K562 (cell line): ENCODE results near the gene MYBPC3. TPM values are rescaled to one million over a fixed set of nuclear protein-coding genes. Genes with fewer than 3 reads are reported as not detected.

Experiments
- AFF4 ChIP-seq: sonication (generic); formaldehyde crosslinking; IDR thresholded peaks from 2 replicates; pipeline ENCODE4 v1.8.0; 2023; ENCODE audit warnings: mild to moderate bottlenecking, missing genetic modification reagents
- CBX3 ChIP-seq, 2 experiments: IDR thresholded peaks; 1 replicate in 1 of 2; 2 replicates in 1 of 2; pipeline ENCODE4 v1.6.1; 2012; ENCODE audit warnings: inconsistent platforms in 2 of 2, low read length in 2 of 2, borderline replicate concordance in 1 of 2, control low read depth in 1 of 2
- CHD4 ChIP-seq: fragments of 200-600 bp; sonication (generic); IDR thresholded peaks from 3 replicates; pipeline ENCODE4 v1.6.1; 2012; ENCODE audit warnings: low read depth, mild to moderate bottlenecking, mixed read lengths, low read length, inconsistent platforms; ENCODE audit not compliant: insufficient read depth, insufficient replicate concordance, poor library complexity, severe bottlenecking
- HNRNPLL ChIP-seq: fragments of 200-400 bp; formaldehyde crosslinking; IDR thresholded peaks from 2 replicates; pipeline ENCODE4 v1.6.1; 2017; ENCODE audit warnings: low read length, low read depth, mild to moderate bottlenecking; ENCODE audit not compliant: poor library complexity, severe bottlenecking
- HOXB6 ChIP-seq: fragments of 250-450 bp; sonication (Bioruptor Pico); IDR thresholded peaks from 2 replicates; pipeline ENCODE4 v1.5.1; 2022; ENCODE audit warnings: mild to moderate bottlenecking, borderline replicate concordance
- KDM4B ChIP-seq, 2 experiments: fragments of 450-650 bp in 1 of 2; sonication (generic) in 1 of 2; IDR thresholded peaks; 2 replicates each; pipeline ENCODE4 v1.6.1; 2016 to 2017; ENCODE audit warnings: borderline replicate concordance in 2 of 2, antibody characterized with exemption in 1 of 2, low read depth in 1 of 2, mild to moderate bottlenecking in 1 of 2
- KLF1 ChIP-seq: fragments of 450-650 bp; IDR thresholded peaks from 2 replicates; pipeline ENCODE4 v1.6.1; 2016; ENCODE audit warnings: missing genetic modification characterization, missing compliant biosample characterization
- KLF10 ChIP-seq: fragments of 250-450 bp; sonication (Bioruptor Pico); IDR thresholded peaks from 2 replicates; pipeline ENCODE4 v1.6.1; 2021; ENCODE audit warnings: matching md5 sums
- MTA3 ChIP-seq: fragments of 450-650 bp; formaldehyde crosslinking; IDR thresholded peaks from 2 replicates; pipeline ENCODE4 v1.6.1; 2017; ENCODE audit warnings: mild to moderate bottlenecking, borderline replicate concordance
- NKRF ChIP-seq: fragments of 450-650 bp; IDR thresholded peaks from 2 replicates; pipeline ENCODE4 v1.6.1; 2016; ENCODE audit warnings: borderline replicate concordance
- NR0B1 ChIP-seq: fragments of 450-650 bp; IDR thresholded peaks from one replicate; pipeline ENCODE4 v1.6.1; 2018; ENCODE audit warnings: mild to moderate bottlenecking, moderate library complexity; ENCODE audit not compliant: partially characterized antibody
- RUNX1 ChIP-seq: sonication (generic); IDR thresholded peaks from 2 replicates; pipeline ENCODE4 v1.6.1; 2016; ENCODE audit warnings: antibody characterized with exemption, low read depth
- SAP30 ChIP-seq: fragments of 200-600 bp; sonication (generic); IDR thresholded peaks from 2 replicates; pipeline ENCODE4 v1.6.1; 2012; ENCODE audit warnings: borderline replicate concordance, low read depth, mild to moderate bottlenecking, moderate library complexity, low read length, control low read depth, inconsistent platforms; ENCODE audit not compliant: insufficient read depth, poor library complexity, severe bottlenecking
- SNAPC5 ChIP-seq: fragments of 250-450 bp; sonication (Bioruptor Pico); IDR thresholded peaks from 2 replicates; pipeline ENCODE4 v1.8.0; 2021; ENCODE audit warnings: moderate library complexity, mild to moderate bottlenecking, inconsistent platforms
- TEAD2 ChIP-seq: fragments of 450-650 bp; IDR thresholded peaks from 2 replicates; pipeline ENCODE4 v1.6.1; 2016; ENCODE audit warnings: missing genetic modification characterization, control low read depth, missing compliant biosample characterization
- THRA ChIP-seq: fragments of 450-650 bp; IDR thresholded peaks from 2 replicates; pipeline ENCODE4 v1.6.1; 2017; ENCODE audit warnings: mild to moderate bottlenecking, moderate library complexity
- ZNF263 ChIP-seq: sonication (generic); formaldehyde crosslinking; IDR thresholded peaks from 2 replicates; pipeline ENCODE4 v1.8.0; 2022; ENCODE audit warnings: mild to moderate bottlenecking, missing genetic modification reagents, borderline replicate concordance
- polyA plus RNA-seq, 8 experiments: library from polyadenylated mRNA; depleted of rRNA in 4 of 8; stranded (reverse) in 5 of 8; unstranded in 3 of 8; fragments of >200 nt; fragmentation: Nextera tagmentation in 2 of 8; fragmentation: Illumina TruSeq in 1 of 8; extraction: Ambion mirVana in 2 of 8; extraction: Trizol in 1 of 8; gene quantifications; 2 replicates each; pipeline versions ENCODE4 v1.2.1 to v1.2.3, GENCODE V29; 2011 to 2014; ENCODE audit warnings: inconsistent platforms in 1 of 8, missing spikeins in 1 of 8
- total RNA-seq, 7 experiments: library from RNA; depleted of rRNA in 6 of 7; stranded (reverse); fragments of >200 nt in 6 of 7; fragmentation: Illumina TruSeq in 2 of 7; extraction: Trizol in 2 of 7; gene quantifications; 2 replicates each; pipeline versions ENCODE4 v1.2.1 to v1.2.3, GENCODE V29; 2011 to 2021; ENCODE audit warnings: low replicate concordance in 1 of 7

MYBPC3 gene
- total and polyA plus RNA-seq, 9 of the 15 experiments (the other 6 are each of a cell fraction or from before 2014, with no cell fraction given) = 0.01 TPM; not detected in 8

GRCh38 chr11:47393163-47394049 is 40.9 kb upstream of the MYBPC3 start (continued):
- no peak for TF ChIP-seq AFF4 (CRISPR knock-in tag)
- no peak for TF ChIP-seq TEAD2 (tag)
- no peak for TF ChIP-seq KLF10 (CRISPR knock-in tag)
- no peak for TF ChIP-seq CBX3 (IDR thresholded peaks at IDR 0.05; ENCODE audit: borderline replicate concordance in 1 of 2, low read length in 2 of 2)
- TF ChIP-seq MTA3 = 0 out of 2 replicates have a peak, but pooled peaks have one; percentile 15
- TF ChIP-seq KDM4B (IDR thresholded peaks at IDR 0.05; ENCODE audit: borderline replicate concordance in 2 of 2, low read depth in 1 of 2) = no peak
- no peak for TF ChIP-seq KLF1 (tag)
- no peak for TF ChIP-seq SNAPC5 (CRISPR knock-in tag)
- no peak for TF ChIP-seq ZNF263 (CRISPR knock-in tag)
- no peak for TF ChIP-seq HNRNPLL
- no peak for TF ChIP-seq NKRF
- no peak for TF ChIP-seq NR0B1
- TF ChIP-seq SAP30 = no peak
- no peak for TF ChIP-seq THRA
- TF ChIP-seq HOXB6 = no peak
- TF ChIP-seq CHD4 = no peak
- TF ChIP-seq RUNX1 = no peak
